HG03025 (cell line): ENCODE measurements around the gene VSIR.
A peak's percentile ranks its signal among the peaks of the same experiment; 100 is the strongest.

Source experiments
- ATAC-seq: cut with Tn5 transposase; IDR thresholded peaks from one replicate; pipeline ENCODE4 v1.9.1; 2021; ENCODE audit warnings: mild to moderate bottlenecking, moderate library complexity; ENCODE audit not compliant: unreplicated experiment, low FRiP score

Gene VSIR

GRCh38 chr10:71773221-71773971 lies at the start of gene VSIR:
VSIR (minus strand) TSS chr10:71773520; CDS start chr10:71773439, 81 bp downstream.
- ATAC-seq, result peak; percentile 39

GRCh38 chr10:71821909-71822763 lies 48.8 kb upstream of the VSIR start:
- no peak for ATAC-seq

DNA sequence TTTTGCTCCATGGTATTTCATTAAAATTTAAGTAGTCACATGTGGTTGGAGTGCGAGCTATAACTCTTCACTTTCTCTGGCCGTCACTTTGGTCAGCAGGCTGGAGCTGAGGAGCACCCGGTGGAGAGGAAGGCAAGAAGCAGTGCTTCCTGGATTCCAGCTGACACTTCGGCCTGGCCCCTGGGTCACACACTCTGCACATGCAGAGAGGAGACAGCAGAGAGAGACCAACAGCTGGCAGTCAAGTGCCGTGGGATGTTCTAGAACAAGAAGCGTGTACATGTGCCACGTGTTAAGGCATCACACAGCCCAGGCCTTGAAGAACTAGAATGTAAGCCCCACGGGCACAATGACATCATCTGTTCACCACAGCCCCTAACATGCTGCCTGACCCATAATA lies 47.6 kb upstream of the VSIR start:
- ATAC-seq, result no peak

DNA sequence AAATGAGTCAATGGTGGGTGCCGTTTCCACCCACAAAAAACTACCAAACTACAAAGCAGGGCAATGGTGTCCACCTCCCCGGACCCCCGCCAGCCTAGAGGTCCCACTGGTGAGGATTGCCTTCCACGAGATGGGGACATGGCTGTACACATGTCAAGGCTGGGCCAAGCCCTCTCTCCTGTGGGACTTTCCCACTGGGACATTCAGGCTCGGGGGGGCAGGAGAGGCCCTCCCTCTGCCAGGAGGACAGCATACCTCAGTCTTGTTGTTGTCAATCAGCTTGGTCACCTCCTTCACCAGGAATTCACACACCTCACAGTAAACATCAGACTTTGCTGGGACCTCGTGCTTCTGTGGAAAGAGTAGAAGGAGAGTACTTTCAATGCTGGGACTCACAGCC lies 46.7 kb upstream of the VSIR start:
- no peak for ATAC-seq

GRCh38 chr10:71819441-71819861 lies 46.1 kb upstream of the VSIR start:
- no peak for ATAC-seq

DNA sequence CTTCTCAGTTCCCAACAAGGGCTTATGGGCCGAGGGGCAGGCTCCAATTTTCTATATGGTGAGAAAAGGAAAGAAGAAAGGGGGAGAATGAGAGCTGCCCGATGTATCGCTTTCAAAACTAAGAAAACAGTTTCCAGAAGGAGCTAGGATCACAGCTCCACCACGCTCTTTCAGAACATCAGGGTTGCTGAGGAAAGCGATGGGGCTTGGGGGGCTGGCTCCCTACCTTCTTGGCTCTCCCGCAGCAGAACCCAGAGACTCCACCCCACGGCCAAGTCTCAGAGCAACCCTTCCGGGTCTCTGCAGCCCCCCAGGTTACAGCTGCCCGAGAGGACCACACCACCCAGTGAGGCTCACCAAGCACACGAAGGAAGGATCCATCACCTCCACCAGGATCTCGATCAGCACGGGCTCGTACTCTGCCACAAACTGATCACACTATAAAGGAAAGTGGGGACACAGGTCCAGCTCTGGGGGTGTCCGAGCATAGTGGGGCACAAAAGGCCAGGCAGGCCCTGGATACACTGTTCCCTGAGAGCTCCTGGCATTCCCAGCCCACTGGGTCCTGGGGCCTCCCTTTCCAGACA lies 45.4 kb upstream of the VSIR start:
- no peak for ATAC-seq

DNA sequence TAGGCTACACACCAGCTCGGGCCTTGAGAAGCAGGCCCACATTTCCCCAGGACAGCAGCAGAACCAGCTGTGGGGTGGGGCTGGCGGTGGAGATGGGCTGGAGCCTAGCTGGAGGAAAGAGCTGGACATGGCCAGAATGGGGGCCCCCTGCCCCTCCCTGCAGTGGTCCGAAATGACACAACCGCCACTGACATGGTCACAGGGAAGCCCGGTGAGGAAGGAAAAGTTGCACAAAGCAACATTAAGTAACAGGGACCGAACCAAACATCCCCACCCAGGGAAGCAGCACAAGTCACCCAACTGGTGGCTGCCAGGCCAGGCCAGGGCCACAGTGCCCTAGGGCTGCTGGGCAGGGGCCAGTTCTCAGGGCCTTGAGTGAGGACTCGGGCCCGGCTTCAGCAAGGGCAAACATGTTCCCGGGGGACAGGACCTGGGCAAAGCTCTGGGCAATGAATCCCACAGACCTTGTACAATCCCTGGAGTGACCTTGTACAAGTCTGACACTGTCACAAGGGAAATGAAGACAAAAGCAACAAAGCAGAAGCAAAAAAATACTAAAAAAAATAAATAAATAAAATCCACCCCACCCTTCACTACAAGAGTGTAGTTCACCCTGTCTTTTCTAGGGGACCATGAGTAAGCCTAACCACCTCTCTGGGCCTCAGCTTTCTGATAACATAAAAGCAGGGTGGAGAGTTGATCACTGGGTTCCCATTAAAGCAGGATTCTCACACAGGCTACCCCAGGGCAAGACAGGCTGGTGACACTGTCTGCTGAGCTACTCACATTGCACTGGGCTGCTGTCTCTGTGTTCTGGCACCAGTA lies 44.7 kb upstream of the VSIR start:
- no peak for ATAC-seq

- ATAC-seq, result no peak
Observed at GRCh38 chr10:71816936-71817618, 43.8 kb upstream of the VSIR start.

GRCh38 chr10:71816421-71816851 lies 43.1 kb upstream of the VSIR start:
- no peak for ATAC-seq

DNA sequence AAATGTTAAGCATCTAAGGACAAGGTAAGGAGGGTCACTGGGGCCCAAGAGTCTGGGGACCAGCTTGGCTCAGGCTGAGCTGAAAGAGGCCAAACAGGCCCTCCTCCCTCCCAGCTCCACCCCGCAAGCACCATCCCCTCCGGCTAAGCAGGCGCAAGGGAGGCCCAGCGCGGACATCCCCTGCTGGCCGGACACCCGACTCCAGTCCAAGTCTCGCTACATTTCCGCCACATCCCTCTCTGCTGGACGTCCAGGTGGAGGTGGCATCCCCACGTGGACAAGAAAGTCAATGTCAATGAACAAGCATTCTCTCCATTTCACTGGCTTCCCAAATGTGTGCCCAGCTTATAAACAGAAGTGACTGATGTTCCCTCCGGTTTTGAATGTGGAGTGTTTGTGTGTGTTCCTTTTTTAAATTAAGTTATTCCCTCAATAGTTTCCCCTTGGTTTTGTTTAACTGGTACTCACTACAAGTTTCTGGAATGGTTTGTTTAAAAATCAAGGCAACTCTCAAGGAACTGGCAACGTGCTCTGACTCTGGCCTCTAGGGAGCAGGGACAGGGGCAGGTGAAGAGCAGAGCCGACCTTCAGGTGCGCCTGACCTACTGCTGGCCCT lies 42.3 kb upstream of the VSIR start:
- no peak for ATAC-seq

- ATAC-seq, result no peak
Observed at GRCh38 chr10:71814922-71815411, 41.6 kb upstream of the VSIR start.

DNA sequence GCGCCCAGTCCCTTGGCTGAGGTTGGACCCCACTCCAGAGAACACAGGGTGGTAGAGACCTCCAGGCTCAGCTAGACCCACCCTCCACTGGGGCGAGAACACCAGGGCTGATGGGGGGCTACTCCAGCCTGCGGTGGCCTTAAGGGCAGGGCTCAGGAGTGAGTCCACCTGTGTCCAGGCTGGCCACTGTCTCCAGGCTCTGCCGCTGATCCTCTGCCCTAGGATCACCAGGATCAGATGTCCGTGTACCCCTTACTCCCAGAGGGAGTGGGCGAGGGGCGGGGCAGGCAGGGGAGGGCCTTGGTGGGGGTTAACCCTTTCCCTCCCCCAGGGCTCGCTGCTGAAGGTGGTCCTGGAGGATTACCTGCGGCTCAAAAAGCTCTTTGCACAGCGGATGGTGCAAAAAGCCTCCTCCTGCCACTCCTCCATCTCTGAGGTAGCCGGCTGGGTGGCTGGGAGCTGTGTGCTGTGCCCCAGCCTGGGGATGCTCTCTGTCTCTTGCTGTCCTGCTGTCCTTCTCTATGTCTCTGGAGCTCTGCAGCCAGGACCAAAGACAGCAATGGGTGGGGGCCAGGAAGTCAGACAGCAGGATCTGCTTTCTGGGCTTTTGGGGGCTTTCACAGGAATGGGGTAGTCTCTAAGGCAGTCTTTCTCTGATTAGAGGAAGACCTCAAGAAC lies 39.7 kb upstream of the VSIR start:
- ATAC-seq, result no peak

DNA sequence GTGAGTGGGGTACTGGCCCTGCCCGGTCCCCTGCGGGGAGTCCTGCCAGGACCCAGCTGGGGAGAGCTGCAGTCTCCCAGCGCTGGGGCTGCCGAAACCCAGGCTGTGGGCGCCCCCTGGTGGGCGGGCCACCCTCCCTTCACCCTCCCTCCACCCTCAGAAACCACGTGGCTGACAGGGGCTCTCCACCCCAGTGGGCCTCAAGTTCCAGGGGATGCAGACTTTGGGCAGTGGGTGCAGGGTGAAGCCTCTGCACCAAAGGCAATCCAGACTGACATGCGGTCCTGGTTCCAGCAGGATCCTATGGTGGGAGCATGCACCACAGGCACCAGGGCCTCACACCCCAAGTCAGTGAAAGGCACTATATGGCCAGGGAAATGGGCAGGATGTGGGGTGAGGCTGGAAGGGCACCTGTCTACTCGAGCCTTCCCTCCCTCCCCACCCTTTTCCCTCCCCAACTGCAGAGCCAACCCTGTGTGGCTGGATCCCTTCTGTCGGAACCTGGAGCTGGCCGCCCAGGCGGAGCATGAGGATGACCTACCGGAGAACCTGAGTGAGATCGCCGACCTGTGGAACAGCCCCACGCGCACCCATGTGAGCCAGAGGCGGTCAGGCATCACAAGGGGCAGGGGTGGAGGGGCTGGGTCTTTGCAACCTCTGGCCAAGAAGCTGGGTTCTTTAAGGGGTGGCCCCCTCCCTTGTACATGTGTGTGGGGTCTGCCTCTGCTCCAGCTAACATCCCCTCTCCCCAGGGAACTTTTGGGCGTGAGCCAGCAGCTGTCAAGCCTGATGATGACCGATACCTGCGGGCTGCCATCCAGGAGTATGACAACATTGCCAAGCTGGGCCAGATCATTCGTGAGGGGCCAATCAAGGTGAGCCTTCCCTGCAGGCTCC lies 38.9 kb upstream of the VSIR start:
- ATAC-seq, result no peak

GRCh38 chr10:71811351-71811750 lies 38.0 kb upstream of the VSIR start:
- ATAC-seq, result no peak

DNA sequence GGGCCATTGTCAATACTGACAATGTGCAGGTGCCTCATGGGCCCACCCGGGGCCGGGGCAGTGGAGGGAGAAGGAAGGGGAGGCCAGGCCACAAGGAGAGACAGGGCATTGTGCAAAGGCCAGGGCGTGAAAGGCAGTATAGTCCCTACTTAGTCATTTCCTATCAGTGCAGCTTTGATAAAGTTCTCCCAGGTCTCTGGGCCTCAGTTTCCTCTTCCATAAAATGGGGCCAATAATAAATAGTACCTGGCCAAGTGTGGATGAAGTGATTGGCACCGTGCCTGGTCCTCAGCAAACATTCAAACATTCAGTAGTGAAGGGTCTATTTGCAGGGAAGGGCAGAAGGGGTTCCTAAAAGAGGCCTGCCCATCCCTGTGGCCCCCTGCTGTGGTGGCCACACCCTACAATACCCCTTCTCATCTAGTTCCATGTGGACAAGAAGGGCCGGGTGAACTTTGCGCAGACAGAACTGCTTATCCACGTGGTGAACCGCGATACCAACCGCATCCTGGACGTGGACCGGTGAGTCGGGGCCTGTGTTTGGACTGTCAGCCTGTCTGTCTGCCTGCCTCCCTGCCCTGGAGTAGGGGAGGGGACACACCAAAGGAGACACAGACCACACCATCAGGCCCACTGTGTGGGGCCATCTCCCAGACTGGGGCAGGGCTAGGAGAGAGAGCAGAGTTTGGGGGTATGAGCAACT lies 36.9 kb upstream of the VSIR start:
- ATAC-seq, result no peak

- ATAC-seq, result no peak
Observed at GRCh38 chr10:71809628-71810027, 36.3 kb upstream of the VSIR start.
